ENCODE measurements around the gene KLHL24.
"Not testable (repeated sequence)": the region's sequence is repeated elsewhere in the genome, so short reads cannot be mapped to it uniquely, and the experiment has no call there.

Gene KLHL24
- total RNA-seq: 139 to 203 reads per million in 2 donors

GRCh38 chr3:183635431-183636220, at the start of gene KLHL24:
Gene KLHL24 (plus strand): TSS chr3:183635623. CDS start chr3:183650357, 14,734 bp downstream.
- DNase-seq: peak; percentile 85

- DNase-seq: peak; percentile 4
Observed at GRCh38 chr3:183586477-183586876, 48.9 kb upstream of the KLHL24 start.

GRCh38 chr3:183587336-183587735, 48.1 kb upstream of the KLHL24 start:
- no peak for DNase-seq

- no peak for DNase-seq
Observed at GRCh38 chr3:183590442-183590841, 45.0 kb upstream of the KLHL24 start.

GRCh38 chr3:183591881-183592521, 43.4 kb upstream of the KLHL24 start:
- no peak for DNase-seq

- DNase-seq: no peak
Observed at GRCh38 chr3:183592821-183593220, 42.6 kb upstream of the KLHL24 start.

- DNase-seq: no peak
Observed at GRCh38 chr3:183594636-183595035, 40.8 kb upstream of the KLHL24 start.

- no peak for DNase-seq
Observed at GRCh38 chr3:183597959-183598358, 37.5 kb upstream of the KLHL24 start.

- not testable (repeated sequence) for DNase-seq
Observed at GRCh38 chr3:183611326-183611725, 24.1 kb upstream of the KLHL24 start.

- no peak for DNase-seq
Observed at GRCh38 chr3:183613366-183614285, 21.8 kb upstream of the KLHL24 start.

- DNase-seq: no peak
Observed at GRCh38 chr3:183618542-183618941, 16.9 kb upstream of the KLHL24 start.

- no peak for DNase-seq
Observed at GRCh38 chr3:183619010-183619409, 16.4 kb upstream of the KLHL24 start.

GRCh38 chr3:183619624-183620251, 15.7 kb upstream of the KLHL24 start:
- DNase-seq: no peak

GRCh38 chr3:183620252-183620628, 15.2 kb upstream of the KLHL24 start:
- no peak for DNase-seq

- not testable (repeated sequence) for DNase-seq
Observed at GRCh38 chr3:183622473-183622872, 12.9 kb upstream of the KLHL24 start.

- DNase-seq: no peak
Observed at GRCh38 chr3:183626877-183627594, 8.4 kb upstream of the KLHL24 start.

GRCh38 chr3:183629546-183630301, 5.7 kb upstream of the KLHL24 start:
- DNase-seq: no peak

- no peak for DNase-seq
Observed at GRCh38 chr3:183631715-183632114, 3.7 kb upstream of the KLHL24 start.

- not testable (repeated sequence) for DNase-seq
Observed at GRCh38 chr3:183632725-183633124, 2.7 kb upstream of the KLHL24 start.

- no peak for DNase-seq
Observed at GRCh38 chr3:183634707-183635106, 716 bp upstream of the KLHL24 start.

- DNase-seq: no peak
Observed at GRCh38 chr3:183635107-183635430, 354 bp upstream of the KLHL24 start.
